ENCODE results near the gene COL8A1.

GRCh38 chr3:99678023-99678422, 39.6 kb downstream of the COL8A1 start:
- TF ChIP-seq, protein P1, sequence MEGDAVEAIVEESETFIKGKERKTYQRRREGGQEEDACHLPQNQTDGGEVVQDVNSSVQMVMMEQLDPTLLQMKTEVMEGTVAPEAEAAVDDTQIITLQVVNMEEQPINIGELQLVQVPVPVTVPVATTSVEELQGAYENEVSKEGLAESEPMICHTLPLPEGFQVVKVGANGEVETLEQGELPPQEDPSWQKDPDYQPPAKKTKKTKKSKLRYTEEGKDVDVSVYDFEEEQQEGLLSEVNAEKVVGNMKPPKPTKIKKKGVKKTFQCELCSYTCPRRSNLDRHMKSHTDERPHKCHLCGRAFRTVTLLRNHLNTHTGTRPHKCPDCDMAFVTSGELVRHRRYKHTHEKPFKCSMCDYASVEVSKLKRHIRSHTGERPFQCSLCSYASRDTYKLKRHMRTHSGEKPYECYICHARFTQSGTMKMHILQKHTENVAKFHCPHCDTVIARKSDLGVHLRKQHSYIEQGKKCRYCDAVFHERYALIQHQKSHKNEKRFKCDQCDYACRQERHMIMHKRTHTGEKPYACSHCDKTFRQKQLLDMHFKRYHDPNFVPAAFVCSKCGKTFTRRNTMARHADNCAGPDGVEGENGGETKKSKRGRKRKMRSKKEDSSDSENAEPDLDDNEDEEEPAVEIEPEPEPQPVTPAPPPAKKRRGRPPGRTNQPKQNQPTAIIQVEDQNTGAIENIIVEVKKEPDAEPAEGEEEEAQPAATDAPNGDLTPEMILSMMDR (IDR thresholded peaks at IDR 0.05 in 4 of 5, conservative IDR thresholded peaks at IDR 0.05 in 1 of 5), result no peak
- no peak for TF ChIP-seq POLR2A (IDR thresholded peaks at IDR 0.05)

Measured in gastrocnemius medialis (tissue), 4 donors.